ENCODE results near the gene NFE2L3.
"Not testable (repeated sequence)": the region's sequence is repeated elsewhere in the genome, so short reads cannot be mapped to it uniquely, and the experiment has no call there.

NFE2L3 gene

GRCh38 chr7:26167303-26167934 is 15.4 kb downstream of the NFE2L3 start:
- no peak for DNase-seq (ENCODE audit: low read depth in 2 of 2)

GRCh38 chr7:26168458-26169023 is 16.5 kb downstream of the NFE2L3 start:
- no peak for DNase-seq (ENCODE audit: low read depth in 2 of 2)

- no peak for DNase-seq (ENCODE audit: low read depth in 2 of 2)
Measured at GRCh38 chr7:26169271-26169670, 17.3 kb downstream of the NFE2L3 start.

- DNase-seq (ENCODE audit: low read depth in 2 of 2): no peak
Measured at GRCh38 chr7:26170663-26171062, 18.7 kb downstream of the NFE2L3 start.

- no peak for DNase-seq (ENCODE audit: low read depth in 2 of 2)
Measured at GRCh38 chr7:26171601-26172000, 19.6 kb downstream of the NFE2L3 start.

GRCh38 chr7:26172048-26172447 is 20.1 kb downstream of the NFE2L3 start:
- DNase-seq (ENCODE audit: low read depth in 2 of 2): no peak

- not testable (repeated sequence) for DNase-seq (ENCODE audit: low read depth in 2 of 2)
Measured at GRCh38 chr7:26175903-26176302, 23.9 kb downstream of the NFE2L3 start.

- not testable (repeated sequence) for DNase-seq (ENCODE audit: low read depth in 2 of 2)
Measured at GRCh38 chr7:26176696-26177095, 24.7 kb downstream of the NFE2L3 start.

GRCh38 chr7:26177269-26177668 is 25.3 kb downstream of the NFE2L3 start:
- DNase-seq (ENCODE audit: low read depth in 2 of 2): not testable (repeated sequence)

GRCh38 chr7:26178272-26178960 is 26.4 kb downstream of the NFE2L3 start:
- no peak for DNase-seq (ENCODE audit: low read depth in 2 of 2)

GRCh38 chr7:26179422-26179821 is 27.4 kb downstream of the NFE2L3 start:
- DNase-seq (ENCODE audit: low read depth in 2 of 2): no peak

GRCh38 chr7:26179826-26180497 is 28.0 kb downstream of the NFE2L3 start:
- DNase-seq (ENCODE audit: low read depth in 2 of 2): no peak

- DNase-seq (ENCODE audit: low read depth in 2 of 2): no peak
Measured at GRCh38 chr7:26180792-26181198, 28.8 kb downstream of the NFE2L3 start.

GRCh38 chr7:26181474-26182227 is 29.7 kb downstream of the NFE2L3 start:
- no peak for DNase-seq (ENCODE audit: low read depth in 2 of 2)

- no peak for DNase-seq (ENCODE audit: low read depth in 2 of 2)
Measured at GRCh38 chr7:26182283-26182682, 30.3 kb downstream of the NFE2L3 start.

GRCh38 chr7:26182706-26183105 is 30.7 kb downstream of the NFE2L3 start:
- no peak for DNase-seq (ENCODE audit: low read depth in 2 of 2)

- no peak for DNase-seq (ENCODE audit: low read depth in 2 of 2)
Measured at GRCh38 chr7:26183545-26184280, 31.7 kb downstream of the NFE2L3 start.

GRCh38 chr7:26184281-26185101 is 32.5 kb downstream of the NFE2L3 start:
- DNase-seq (ENCODE audit: low read depth in 2 of 2): not testable (repeated sequence)

- no peak for DNase-seq (ENCODE audit: low read depth in 2 of 2)
Measured at GRCh38 chr7:26185131-26185843, 33.3 kb downstream of the NFE2L3 start.

- no peak for DNase-seq (ENCODE audit: low read depth in 2 of 2)
Measured at GRCh38 chr7:26185844-26186180, 33.8 kb downstream of the NFE2L3 start.

Data from stimulated activated CD8-positive, alpha-beta memory T cell treated with anti-CD3 and anti-CD28 coated beads, Interleukin-2, amount 100 ng/mL, for 48 hours (primary cell).